SU-DHL-6 (cell line): ENCODE measurements around the gene SERINC5.

Experiments
- CTCF ChIP-seq: fragments of 200-600 bp; sonication (generic); IDR thresholded peaks from one replicate; pipeline ENCODE4 v1.5.1; 2017; ENCODE audit warnings: antibody characterized with exemption, mild to moderate bottlenecking, low read length, moderate library complexity; ENCODE audit not compliant: insufficient read depth, poor library complexity, severe bottlenecking
- EZH2phosphoT487 ChIP-seq: fragments of 200-600 bp; sonication (generic), shearing (Covaris generic); conservative IDR thresholded peaks from 2 replicates; pipeline ENCODE4 v1.6.1; 2018; ENCODE audit warnings: mild to moderate bottlenecking, antibody characterized with exemption, low read length, moderate library complexity, mixed read lengths

- no peak for TF ChIP-seq CTCF
- no peak for TF ChIP-seq EZH2phosphoT487
Measured at GRCh38 chr5:80153586-80154126, 102.2 kb downstream of the SERINC5 start.
